HG02970 (cell line): ENCODE measurements around the gene CHRNA4.

Experiments used
- ATAC-seq: cut with Tn5 transposase; IDR thresholded peaks from one replicate; pipeline ENCODE4 v1.9.1; 2021; ENCODE audit warnings: mild to moderate bottlenecking, moderate library complexity, moderate number of reproducible peaks; ENCODE audit not compliant: unreplicated experiment, low FRiP score

Gene CHRNA4

GRCh38 chr20:63325554-63326313 lies 35.4 kb downstream of the CHRNA4 start:
- no peak for ATAC-seq

- ATAC-seq = no peak
These were observed 36.1 kb downstream of the CHRNA4 start for GRCh38 chr20:63325021-63325471.

- ATAC-seq = no peak
These were observed 37.7 kb downstream of the CHRNA4 start for GRCh38 chr20:63323357-63323981.

- ATAC-seq = no peak
These were observed 38.2 kb downstream of the CHRNA4 start for GRCh38 chr20:63322933-63323273.

GRCh38 chr20:63322146-63322932 lies 38.8 kb downstream of the CHRNA4 start:
- ATAC-seq = no peak

- no peak for ATAC-seq
These were observed 39.9 kb downstream of the CHRNA4 start for GRCh38 chr20:63321148-63321831.

GRCh38 chr20:63320616-63321147 lies 40.5 kb downstream of the CHRNA4 start:
- no peak for ATAC-seq

GRCh38 chr20:63320041-63320511 lies 41.1 kb downstream of the CHRNA4 start:
- ATAC-seq = no peak

- no peak for ATAC-seq
These were observed 41.7 kb downstream of the CHRNA4 start for GRCh38 chr20:63319164-63320040.

GRCh38 chr20:63318391-63319163 lies 42.6 kb downstream of the CHRNA4 start:
- no peak for ATAC-seq

GRCh38 chr20:63317601-63318291 lies 43.4 kb downstream of the CHRNA4 start:
- no peak for ATAC-seq

- no peak for ATAC-seq
These were observed 44.1 kb downstream of the CHRNA4 start for GRCh38 chr20:63317061-63317460.

GRCh38 chr20:63316502-63316921 lies 44.6 kb downstream of the CHRNA4 start:
- no peak for ATAC-seq

- ATAC-seq = no peak
These were observed 45.2 kb downstream of the CHRNA4 start for GRCh38 chr20:63315731-63316491.

GRCh38 chr20:63315240-63315689 lies 45.9 kb downstream of the CHRNA4 start:
- no peak for ATAC-seq

GRCh38 chr20:63314566-63315239 lies 46.4 kb downstream of the CHRNA4 start:
- ATAC-seq = no peak

GRCh38 chr20:63314015-63314471 lies 47.1 kb downstream of the CHRNA4 start:
- no peak for ATAC-seq
